Measurements from ENCODE around the gene ARHGAP24.
"Not testable (repeated sequence)": the region's sequence is repeated elsewhere in the genome, so short reads cannot be mapped to it uniquely, and the experiment has no call there.

ARHGAP24 gene

GRCh38 chr4:85815796-85816459 lies 341.0 kb downstream of the ARHGAP24 start:
- Mint-ChIP-seq H3K27ac (no peak overlapping the region), H3K36me3 (no peaks in the 10 kb centered on the region), H3K4me3 (no peak overlapping the region), H3K9me3 (peaks cover 3% of the 10 kb centered on the region), H3K27me3 (no peaks in the 10 kb centered on the region), H3K4me1 (no peaks in the 10 kb centered on the region)

- Mint-ChIP-seq H3K36me3 (no peaks in the 10 kb centered on the region), H3K27me3 (no peaks in the 10 kb centered on the region), H3K4me1 (no peaks in the 10 kb centered on the region), H3K4me3 (no peak overlapping the region), H3K9me3 (peaks cover 3% of the 10 kb centered on the region), H3K27ac (no peak overlapping the region)
Observed at GRCh38 chr4:85818700-85819099, 343.8 kb downstream of the ARHGAP24 start.

- H3K27me3 Mint-ChIP-seq, H3K36me3 Mint-ChIP-seq, H3K27ac Mint-ChIP-seq, H3K4me3 Mint-ChIP-seq, H3K9me3 Mint-ChIP-seq, H3K4me1 Mint-ChIP-seq: not testable (repeated sequence)
Observed at GRCh38 chr4:85820101-85820500, 345.2 kb downstream of the ARHGAP24 start.

DNA sequence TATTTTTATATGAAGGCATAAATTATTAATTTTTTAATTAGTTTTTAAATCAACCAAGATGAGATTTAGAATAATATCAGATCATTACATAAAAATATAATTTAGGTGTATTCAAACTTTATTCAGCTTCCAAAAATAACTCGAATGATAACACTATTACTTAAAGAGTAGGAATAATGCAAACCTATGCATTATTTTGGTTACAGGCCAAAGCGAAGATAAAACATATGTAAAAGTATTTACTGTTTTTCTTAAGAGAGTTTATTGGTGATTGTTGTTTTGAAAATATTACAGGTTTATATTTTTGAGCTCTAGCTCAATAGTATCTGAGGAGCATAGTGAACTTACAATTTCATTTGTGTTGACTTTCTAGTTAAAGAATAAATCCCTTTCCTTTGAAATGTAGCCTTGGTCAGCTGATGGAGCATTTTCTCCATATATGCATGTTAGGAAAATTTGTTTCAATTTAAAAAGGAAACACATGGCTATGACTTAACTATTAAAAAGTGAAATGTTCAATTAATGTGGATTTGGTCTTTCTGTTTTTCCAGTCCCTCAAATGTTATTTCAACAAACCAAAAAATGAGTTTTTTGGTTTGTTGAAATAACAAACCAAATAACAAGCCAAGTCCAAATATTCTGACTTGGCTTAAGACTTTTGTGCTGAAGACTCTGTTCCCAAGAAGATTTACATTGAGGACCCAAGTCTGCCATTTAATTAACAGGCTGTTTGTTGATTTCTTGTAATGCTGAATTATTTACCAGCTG lies 346.9 kb downstream of the ARHGAP24 start:
- Mint-ChIP-seq H3K36me3 (no peaks in the 10 kb centered on the region), H3K27ac (no peak overlapping the region), H3K27me3 (no peaks in the 10 kb centered on the region), H3K9me3 (peaks cover 3% of the 10 kb centered on the region), H3K4me1 (no peaks in the 10 kb centered on the region), H3K4me3 (no peak overlapping the region)

DNA sequence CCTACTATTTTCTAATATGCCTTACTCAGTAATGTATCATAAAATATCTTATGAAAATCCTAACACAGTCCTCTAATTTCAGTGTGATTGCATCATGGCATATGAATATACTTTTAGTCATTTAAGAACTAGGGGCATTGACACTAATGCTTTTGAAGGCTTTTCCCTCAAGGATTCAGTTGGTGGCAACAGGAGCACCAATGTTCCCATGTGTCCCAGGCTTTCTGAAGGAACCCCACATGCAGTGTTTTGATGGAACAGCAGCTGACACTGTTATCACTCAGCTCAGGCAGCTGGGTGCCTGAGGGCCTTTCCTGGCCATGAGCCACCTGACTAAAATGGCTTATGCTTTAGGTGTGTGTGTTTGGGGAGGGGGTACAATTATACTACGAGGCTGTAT lies 348.3 kb downstream of the ARHGAP24 start:
- H3K27me3 Mint-ChIP-seq, result no peaks in the 10 kb centered on the region
- no peaks in the 10 kb centered on the region for H3K4me1 Mint-ChIP-seq
- H3K36me3 Mint-ChIP-seq, result no peaks in the 10 kb centered on the region
- peaks cover 3% of the 10 kb centered on the region for H3K9me3 Mint-ChIP-seq
- H3K4me3 Mint-ChIP-seq, result no peak overlapping the region
- no peak overlapping the region for H3K27ac Mint-ChIP-seq

- Mint-ChIP-seq H3K27ac (no peak overlapping the region), H3K4me1 (no peaks in the 10 kb centered on the region), H3K9me3 (no peaks in the 10 kb centered on the region), H3K4me3 (no peak overlapping the region), H3K36me3 (no peaks in the 10 kb centered on the region), H3K27me3 (no peaks in the 10 kb centered on the region)
Observed at GRCh38 chr4:85824166-85824945, 349.4 kb downstream of the ARHGAP24 start.

GRCh38 chr4:85826060-85826678 lies 351.2 kb downstream of the ARHGAP24 start:
- Mint-ChIP-seq H3K27ac (no peak overlapping the region), H3K4me3 (no peak overlapping the region), H3K36me3 (no peaks in the 10 kb centered on the region), H3K9me3 (no peaks in the 10 kb centered on the region), H3K27me3 (no peaks in the 10 kb centered on the region), H3K4me1 (no peaks in the 10 kb centered on the region)

DNA sequence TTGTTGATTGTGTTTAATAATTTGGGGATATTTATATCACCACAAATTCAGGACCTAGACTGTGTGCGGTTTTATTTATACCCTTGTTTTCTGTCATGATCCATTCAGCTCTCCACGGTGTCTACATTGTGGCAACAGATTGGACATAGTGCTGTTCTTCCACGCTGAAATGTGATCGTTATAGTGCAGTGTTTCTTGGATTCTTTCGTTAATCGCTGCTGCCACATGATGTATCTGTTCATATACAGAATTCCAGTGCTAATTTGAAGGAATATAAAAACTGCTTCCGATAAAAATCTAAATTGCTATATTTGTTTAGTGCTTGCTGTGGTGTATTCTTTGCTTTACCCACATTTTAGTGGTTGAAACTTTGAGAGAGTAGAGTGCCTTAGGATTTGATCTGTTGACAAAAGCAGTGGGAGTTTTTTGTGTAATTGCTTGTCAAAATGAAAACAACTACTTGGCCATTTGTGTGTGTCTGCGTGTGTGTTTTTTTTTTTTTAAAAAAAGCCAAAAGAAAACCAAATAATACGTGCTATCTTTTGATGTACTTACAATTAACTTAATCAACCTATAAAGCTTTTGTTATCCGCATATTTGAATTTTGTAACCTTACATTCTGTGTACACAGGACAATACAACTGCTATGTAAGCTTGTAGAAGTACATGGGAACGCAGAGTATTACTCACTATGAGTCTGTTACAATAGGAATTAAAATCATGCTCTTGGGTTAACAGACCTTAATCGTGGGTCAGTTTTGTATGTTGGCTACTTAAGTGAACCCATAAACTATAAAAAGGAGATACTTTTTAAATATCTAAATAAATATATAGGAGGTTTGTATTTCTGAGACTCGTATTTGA lies 353.3 kb downstream of the ARHGAP24 start:
- Mint-ChIP-seq H3K4me1 (no peaks in the 10 kb centered on the region), H3K27me3 (no peaks in the 10 kb centered on the region), H3K4me3 (no peak overlapping the region), H3K27ac (no peak overlapping the region), H3K9me3 (no peaks in the 10 kb centered on the region), H3K36me3 (no peaks in the 10 kb centered on the region)

DNA sequence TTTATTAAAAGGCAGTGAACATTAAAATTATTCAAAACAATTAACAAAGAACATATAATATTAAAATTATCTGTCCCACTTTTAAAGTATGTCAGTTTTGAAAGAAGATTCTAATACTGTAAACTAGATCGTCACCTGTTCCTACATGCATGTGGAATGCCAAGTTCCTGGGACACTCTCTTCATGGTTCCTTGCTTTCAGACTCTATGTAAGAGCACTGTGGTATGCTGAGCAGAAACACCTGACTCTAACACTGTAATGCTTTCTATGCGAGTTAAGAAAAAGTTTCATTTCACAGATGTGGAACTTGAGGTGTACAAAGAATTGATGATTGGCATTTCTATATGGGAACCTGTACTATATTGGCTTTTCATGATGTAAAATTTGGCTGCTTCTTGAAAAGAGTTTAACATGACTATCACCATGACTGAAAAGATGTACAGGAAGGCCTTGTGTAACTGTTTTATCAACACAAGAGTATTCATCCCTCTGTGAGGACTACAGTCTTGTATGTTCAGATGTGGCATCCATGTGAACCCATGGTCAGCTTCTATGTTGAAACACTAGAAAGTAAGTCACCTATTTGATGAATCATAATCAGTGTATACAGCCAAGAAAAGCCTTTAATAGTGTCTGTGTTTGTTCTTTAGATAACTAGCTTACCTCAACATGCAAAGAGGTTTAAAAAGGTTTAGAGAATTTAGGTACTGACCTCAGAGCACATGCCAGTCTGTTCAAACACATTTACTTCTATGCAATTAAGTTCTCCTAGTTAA lies 354.5 kb downstream of the ARHGAP24 start:
- H3K27me3 Mint-ChIP-seq, result no peaks in the 10 kb centered on the region
- no peaks in the 10 kb centered on the region for H3K4me1 Mint-ChIP-seq
- H3K36me3 Mint-ChIP-seq, result no peaks in the 10 kb centered on the region
- no peak overlapping the region for H3K27ac Mint-ChIP-seq
- no peak overlapping the region for H3K4me3 Mint-ChIP-seq
- H3K9me3 Mint-ChIP-seq, result no peaks in the 10 kb centered on the region

- H3K9me3 Mint-ChIP-seq, result no peaks in the 10 kb centered on the region
- no peak overlapping the region for H3K27ac Mint-ChIP-seq
- no peaks in the 10 kb centered on the region for H3K4me1 Mint-ChIP-seq
- H3K4me3 Mint-ChIP-seq, result no peak overlapping the region
- no peaks in the 10 kb centered on the region for H3K27me3 Mint-ChIP-seq
- no peaks in the 10 kb centered on the region for H3K36me3 Mint-ChIP-seq
Observed at GRCh38 chr4:85831647-85832046, 356.7 kb downstream of the ARHGAP24 start.

GRCh38 chr4:85833302-85833701 lies 358.4 kb downstream of the ARHGAP24 start:
- Mint-ChIP-seq H3K27me3 (no peaks in the 10 kb centered on the region), H3K4me3 (no peak overlapping the region), H3K27ac (no peak overlapping the region), H3K4me1 (no peaks in the 10 kb centered on the region), H3K36me3 (no peaks in the 10 kb centered on the region), H3K9me3 (no peaks in the 10 kb centered on the region)

DNA sequence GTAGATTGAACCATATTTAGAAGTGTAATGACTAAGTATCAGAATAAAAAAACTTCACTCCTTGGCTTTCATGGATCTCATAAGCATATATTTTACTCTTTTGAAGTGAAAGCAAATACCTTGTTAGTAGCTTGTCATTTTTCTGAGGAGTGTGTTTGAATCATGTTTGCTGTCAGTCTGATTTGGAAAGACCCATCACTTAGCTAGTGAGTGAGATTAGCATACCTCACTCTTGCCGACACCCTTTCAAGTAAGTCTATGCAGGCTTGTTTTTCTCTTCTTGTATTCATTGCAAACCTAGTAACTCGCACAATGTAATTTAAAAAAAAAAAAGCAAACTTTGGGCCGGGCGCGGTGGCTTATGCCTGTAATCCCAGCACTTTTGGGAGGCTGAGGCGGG lies 360.0 kb downstream of the ARHGAP24 start:
- Mint-ChIP-seq H3K27me3 (no peaks in the 10 kb centered on the region), H3K27ac (no peak overlapping the region), H3K4me1 (no peaks in the 10 kb centered on the region)

GRCh38 chr4:85836588-85837438 lies 361.9 kb downstream of the ARHGAP24 start:
- no peaks in the 10 kb centered on the region for H3K27me3 Mint-ChIP-seq
- H3K4me3 Mint-ChIP-seq, result no peak overlapping the region
- H3K9me3 Mint-ChIP-seq, result no peaks in the 10 kb centered on the region
- no peak overlapping the region for H3K27ac Mint-ChIP-seq
- H3K36me3 Mint-ChIP-seq, result no peaks in the 10 kb centered on the region
- no peaks in the 10 kb centered on the region for H3K4me1 Mint-ChIP-seq

More for the DNA sequence above, 360.0 kb downstream of the ARHGAP24 start:
- H3K4me3 Mint-ChIP-seq, result no peak overlapping the region
- no peaks in the 10 kb centered on the region for H3K36me3 Mint-ChIP-seq
- H3K9me3 Mint-ChIP-seq, result no peaks in the 10 kb centered on the region

DNA sequence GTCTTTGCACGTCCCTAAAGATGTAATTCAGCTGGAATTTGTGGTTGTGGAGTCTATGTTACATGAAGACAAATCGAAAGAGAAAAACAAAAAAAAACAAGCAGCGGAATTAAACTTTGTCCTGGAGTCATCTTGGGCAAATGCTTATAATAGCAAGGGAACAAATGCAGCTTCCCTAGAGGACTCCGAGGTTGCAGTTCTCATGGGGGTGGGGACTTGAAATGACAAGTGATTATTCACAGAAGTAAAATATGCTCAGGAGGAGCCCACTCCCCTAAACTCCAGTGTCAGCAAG lies 362.4 kb downstream of the ARHGAP24 start:
- no peak overlapping the region for H3K4me3 Mint-ChIP-seq
- no peaks in the 10 kb centered on the region for H3K36me3 Mint-ChIP-seq
- H3K27ac Mint-ChIP-seq, result no peak overlapping the region
- H3K4me1 Mint-ChIP-seq, result no peaks in the 10 kb centered on the region
- no peaks in the 10 kb centered on the region for H3K9me3 Mint-ChIP-seq
- H3K27me3 Mint-ChIP-seq, result no peaks in the 10 kb centered on the region

Measured in activated naive CD4-positive, alpha-beta T cell treated with anti-CD3 and anti-CD28 coated beads, Interleukin-2, amount 50 U/mL, for 24 hours (primary cell).